ENCODE data around the gene GNLY. TPM values are rescaled to one million over a fixed set of nuclear protein-coding genes. Genes with fewer than 3 reads are reported as not detected.

Gene GNLY
- total RNA-seq, 1 donor from 2014 or later = not detected

DNA sequence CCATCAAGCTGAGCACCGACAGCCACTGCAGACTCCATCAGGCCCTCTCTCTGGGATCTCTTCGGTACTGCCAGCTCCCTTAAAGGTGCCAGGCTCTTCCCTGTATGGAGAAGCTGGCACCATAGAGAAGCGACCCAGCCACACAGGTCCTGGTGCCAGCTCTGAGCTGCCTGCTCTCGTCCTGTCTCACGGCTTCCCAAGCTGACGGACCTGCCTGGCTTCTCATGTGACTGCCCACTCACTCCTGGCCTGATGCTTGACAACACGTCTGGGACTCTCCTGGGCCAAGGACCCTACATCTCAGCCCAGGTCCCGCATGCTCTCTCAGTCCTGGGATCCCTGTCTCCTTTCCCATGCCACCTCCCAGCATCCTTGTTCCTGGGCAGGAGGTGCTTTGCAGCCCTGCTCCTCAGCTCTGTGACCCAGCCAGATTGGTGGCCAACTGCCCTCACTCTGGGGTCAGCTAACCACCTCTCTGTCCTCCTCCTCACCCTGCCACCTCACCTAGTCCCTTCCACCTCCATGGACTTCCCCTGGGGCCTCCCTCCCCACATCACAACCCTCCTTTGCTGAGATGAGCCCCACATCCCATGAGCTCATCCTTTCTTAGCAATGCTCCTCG, 47.2 kb downstream of the GNLY start:
- no peak for DNase-seq (ENCODE audit: extremely low read depth, low read depth, low spot score)

DNA sequence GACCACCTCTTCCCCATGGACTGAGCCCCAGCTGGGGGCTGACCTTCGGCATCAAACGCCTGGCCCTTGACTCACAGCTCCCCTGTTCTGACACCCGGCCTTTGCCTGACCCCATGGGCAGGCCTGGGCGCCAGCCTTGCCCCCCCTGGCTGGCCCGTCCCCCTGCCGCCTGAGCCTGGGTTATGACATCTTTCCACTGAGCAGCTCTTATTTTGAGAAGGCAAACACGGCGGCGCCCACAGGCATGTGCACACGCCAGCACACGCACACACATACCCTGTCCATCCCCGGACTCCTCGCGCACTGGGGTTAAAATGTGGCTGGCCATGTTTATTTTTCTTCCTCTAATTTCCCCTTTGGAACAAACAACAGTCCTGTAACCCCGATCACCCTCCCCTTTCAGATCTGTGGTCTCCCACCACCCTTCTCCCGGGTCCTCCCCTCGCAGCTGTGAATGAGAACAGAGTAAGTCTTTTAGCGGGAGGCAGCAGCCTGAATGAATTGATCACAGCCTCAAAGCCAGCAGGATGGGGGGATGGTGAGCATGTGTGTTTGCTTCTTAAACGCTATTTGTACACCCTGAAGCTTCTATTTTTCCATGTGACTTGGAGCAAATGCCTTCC, 47.8 kb downstream of the GNLY start:
- no peak for DNase-seq (ENCODE audit: extremely low read depth, low read depth, low spot score)

- no peak for DNase-seq (ENCODE audit: extremely low read depth, low read depth, low spot score)
Observed at GRCh38 chr2:85743304-85743978, 49.3 kb downstream of the GNLY start.

DNA sequence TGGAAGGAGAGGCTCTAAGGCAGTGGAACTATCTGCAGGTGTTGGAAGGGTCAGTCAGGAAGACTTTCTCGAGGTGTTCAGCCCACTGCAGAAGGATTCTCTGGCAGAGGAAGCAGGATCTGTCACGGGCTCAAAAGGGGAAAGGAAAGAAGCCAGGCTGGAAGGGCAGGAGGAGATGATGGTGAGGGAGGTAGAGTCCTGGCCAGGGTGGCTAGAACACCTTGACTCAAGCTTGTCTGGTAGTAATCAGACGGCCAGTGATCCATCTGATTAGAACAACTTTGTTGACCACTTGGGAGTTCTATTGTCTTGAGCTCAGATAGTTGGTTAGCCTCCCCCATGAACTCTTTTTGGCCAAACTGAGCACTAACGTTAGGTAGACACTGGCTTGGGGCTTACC, 49.9 kb downstream of the GNLY start:
- no peak for DNase-seq (ENCODE audit: extremely low read depth, low read depth, low spot score)

GRCh38 chr2:85744741-85745601, 50.8 kb downstream of the GNLY start:
- DNase-seq (ENCODE audit: extremely low read depth, low read depth, low spot score) = no peak

DNA sequence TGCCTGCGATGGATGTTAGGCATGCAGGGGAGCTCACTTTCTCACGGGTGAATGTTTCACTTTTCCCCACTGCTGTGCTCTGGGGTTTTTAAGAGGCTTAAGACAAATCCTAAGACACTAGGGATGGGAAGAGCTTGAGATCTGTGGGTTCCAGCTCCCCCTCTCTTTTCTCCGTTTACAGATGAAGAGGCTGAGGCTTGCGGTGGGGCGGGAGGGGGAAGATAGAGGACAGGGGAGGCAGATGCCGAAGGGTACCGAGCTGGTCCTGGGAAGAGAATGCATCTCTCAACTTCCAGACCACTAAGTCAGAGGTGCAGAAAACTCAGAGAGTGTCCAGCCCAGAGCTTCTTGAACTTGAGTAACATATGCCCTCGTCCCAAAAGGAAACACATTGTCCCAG, 51.5 kb downstream of the GNLY start:
- no peak for DNase-seq (ENCODE audit: extremely low read depth, low read depth, low spot score)

GRCh38 chr2:85746321-85747004, 52.3 kb downstream of the GNLY start:
- DNase-seq (ENCODE audit: extremely low read depth, low read depth, low spot score) = no peak

GRCh38 chr2:85747441-85747840, 53.3 kb downstream of the GNLY start:
- DNase-seq (ENCODE audit: extremely low read depth, low read depth, low spot score) = no peak

DNA sequence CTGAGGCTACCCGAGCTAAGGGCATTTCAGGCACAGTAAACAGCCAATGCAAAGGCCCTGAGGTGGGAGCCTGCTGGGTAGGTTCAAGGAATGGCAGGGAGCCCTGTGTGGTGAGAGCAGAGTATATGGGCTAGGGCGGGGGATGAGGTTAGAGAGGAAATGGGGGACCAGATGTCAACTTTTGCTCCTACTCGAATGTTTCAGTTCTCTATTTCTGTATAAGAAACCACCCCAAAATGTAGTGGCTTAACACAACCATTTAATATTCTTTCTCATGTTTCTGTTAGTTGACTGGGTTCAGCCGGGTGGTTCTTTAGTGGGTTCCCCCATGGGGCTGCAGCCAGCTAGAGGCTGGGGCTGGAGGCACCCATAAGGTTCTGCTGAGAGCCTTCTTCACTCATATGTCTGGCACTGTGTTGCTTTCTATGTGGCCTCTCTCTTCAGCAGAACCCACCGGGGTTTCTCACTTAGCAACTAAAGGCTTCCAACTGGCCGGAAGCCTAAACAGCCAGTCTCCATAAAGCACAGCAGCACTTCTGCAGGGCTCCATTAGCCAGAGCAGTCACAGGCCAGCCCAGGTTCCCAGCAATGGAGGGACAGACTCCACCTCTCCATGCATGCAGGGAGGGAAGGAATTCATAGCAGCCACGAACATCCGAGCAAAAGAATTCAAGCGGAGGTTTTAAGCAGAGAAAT, 54.0 kb downstream of the GNLY start:
- no peak for DNase-seq (ENCODE audit: extremely low read depth, low read depth, low spot score)

Other genes with a start within 250 kb of the GNLY start
- 89.9 and 119 TPM in 2 replicates for gene MAT2A, start 155.2 kb upstream of the GNLY start, total RNA-seq
- gene GGCX, start 132.9 kb upstream of the GNLY start, total RNA-seq = 30.8 and 34.7 TPM in 2 replicates
- 14.1 and 20.5 TPM in 2 replicates for gene VAMP8, start 116.8 kb upstream of the GNLY start, total RNA-seq
- gene VAMP5, start 109.9 kb upstream of the GNLY start, total RNA-seq = 140 and 247 TPM in 2 replicates
- gene RNF181, start 98.6 kb upstream of the GNLY start, total RNA-seq = 231 and 261 TPM in 2 replicates
- 25.2 and 36.3 TPM in 2 replicates for gene TMEM150A, start 91.7 kb upstream of the GNLY start, total RNA-seq
- 5.8 and 9.3 TPM in 2 replicates for gene C2orf68, start 82.3 kb upstream of the GNLY start, total RNA-seq
- 52.0 and 69.7 TPM in 2 replicates for gene USP39, start 78.2 kb upstream of the GNLY start, total RNA-seq
- not detected in 2 replicates for gene SFTPB, start 26.2 kb upstream of the GNLY start, total RNA-seq
- gene ATOH8, start 59.6 kb downstream of the GNLY start, total RNA-seq = 3.4 and 4.4 TPM in 2 replicates
- 28.3 and 33.4 TPM in 2 replicates for gene ST3GAL5, start 194.6 kb downstream of the GNLY start, total RNA-seq